Measurements from ENCODE around the gene DTYMK.
A peak's percentile ranks its signal among the peaks of the same experiment; 100 is the strongest.

Gene DTYMK

DNA sequence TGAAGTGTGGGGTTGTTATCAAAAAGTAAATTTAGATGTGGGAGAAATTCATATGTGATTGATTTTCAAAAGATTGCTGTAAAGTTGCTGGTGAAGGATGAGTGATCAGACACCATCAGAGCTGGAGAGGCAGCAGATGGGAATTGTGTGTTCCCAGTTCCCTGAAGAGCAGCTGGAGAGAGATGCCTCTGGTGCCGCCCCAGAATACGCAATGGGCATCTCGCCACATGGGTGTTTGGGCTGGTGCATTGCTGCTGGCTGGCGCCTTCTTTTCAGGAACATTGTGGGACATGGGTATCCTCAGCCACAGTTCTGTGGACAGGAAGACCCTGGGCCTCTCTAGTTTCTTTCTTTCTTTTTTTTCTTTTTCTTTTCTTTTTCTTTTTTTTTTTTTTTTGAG lies 37.2 kb downstream of the DTYMK start:
- DNase-seq (ENCODE audit: low read depth, low spot score) = no peak

DNA sequence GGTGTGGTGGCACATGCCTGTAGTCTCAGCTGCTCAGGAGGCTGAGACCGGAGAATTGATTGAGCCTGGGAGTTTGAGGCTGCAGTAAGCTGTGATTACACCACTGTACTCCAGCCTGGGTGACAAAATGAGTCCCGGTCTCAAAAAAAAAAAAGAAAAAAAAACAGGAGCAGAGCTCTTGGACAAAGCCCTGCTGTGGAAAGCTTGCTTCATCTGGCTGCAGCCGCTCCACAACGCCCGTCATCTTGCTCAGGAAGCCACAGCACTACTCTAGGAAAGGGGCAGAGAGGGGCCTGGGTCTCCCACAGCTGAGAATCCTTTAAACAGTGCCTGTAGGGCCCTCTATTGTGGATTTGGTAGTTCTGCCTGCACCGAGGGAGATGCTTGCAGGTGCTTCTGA lies 38.2 kb downstream of the DTYMK start:
- DNase-seq (ENCODE audit: low read depth, low spot score) = no peak

DNA sequence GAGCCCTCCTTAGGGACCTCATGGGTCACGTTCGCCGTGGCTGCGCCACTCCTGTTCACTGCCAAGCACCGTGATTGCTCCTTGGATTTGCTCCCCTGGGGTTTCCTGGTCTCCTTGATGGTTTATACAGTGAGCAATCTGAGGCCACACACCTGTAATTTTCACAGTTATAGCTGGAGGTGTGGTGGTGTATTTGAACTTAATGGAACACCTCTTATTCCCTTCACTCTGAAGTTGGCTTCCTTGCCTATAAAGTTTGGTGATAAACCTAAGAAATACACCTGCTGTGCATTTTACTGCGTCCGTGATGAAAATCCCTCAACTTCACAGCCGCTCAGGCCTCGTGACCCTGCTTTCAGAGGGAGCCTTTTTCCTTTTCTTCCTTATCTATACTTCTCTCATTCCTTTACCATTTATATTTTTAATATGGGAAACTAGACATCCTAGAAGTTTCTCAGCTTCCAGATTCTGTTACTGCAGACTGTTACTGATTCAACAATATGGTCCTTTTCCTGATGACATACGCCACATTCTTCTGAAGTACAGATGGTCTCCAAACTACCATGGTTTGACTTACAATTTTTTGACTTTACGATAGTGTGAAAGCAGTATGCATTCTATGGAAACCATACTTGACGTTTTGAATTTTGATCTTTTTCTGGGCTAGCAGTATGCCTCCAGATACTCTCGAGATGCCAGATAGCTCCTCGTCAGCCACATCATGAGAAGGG lies 40.5 kb downstream of the DTYMK start:
- no peak for DNase-seq (ENCODE audit: low read depth, low spot score)

DNA sequence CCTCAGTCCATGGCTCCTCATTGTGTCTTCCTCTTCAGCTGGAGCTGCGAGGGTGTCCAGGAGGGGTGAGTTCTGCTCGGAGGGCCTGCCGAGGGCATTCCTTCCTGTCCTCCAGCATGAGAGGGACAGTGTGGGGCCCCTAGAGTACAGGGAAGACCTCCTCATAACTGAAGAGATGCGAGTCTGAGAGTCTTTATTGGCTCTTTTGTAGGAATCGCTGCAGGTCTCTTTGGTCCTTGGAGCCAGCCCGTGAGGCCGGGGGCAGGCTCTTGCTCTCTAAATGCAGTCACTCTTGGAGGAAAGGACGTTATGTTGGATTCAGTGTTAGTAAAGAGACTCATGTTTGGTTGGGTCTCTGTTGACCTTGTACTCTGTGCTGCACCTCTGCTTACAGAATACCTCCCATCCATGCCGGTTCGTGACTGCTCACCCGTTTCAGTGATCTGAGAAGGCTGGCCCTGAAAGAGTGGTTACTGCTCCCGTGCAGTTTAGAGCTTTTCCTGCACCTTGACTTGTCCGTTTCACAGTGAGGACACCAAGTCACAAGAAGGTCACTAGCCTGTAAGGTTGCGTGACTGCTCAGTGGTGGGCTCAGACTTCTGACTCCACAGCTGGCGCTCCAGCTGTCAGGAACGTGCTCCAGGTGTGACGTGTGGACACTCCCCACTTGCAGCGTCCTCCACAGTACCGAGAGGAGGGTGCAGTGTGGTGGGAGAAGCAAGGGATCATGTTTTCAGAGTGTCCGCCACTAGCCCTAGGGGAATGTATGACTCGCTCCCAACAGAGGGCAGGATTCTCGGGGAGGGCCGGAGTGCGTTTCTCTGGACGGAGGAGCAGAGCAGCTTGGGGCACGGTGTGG lies 41.3 kb downstream of the DTYMK start:
- peak; percentile 32 for DNase-seq (ENCODE audit: low read depth, low spot score)

GRCh38 chr2:241641631-241642030 lies 45.0 kb downstream of the DTYMK start:
- DNase-seq (ENCODE audit: low read depth, low spot score) = no peak

DNA sequence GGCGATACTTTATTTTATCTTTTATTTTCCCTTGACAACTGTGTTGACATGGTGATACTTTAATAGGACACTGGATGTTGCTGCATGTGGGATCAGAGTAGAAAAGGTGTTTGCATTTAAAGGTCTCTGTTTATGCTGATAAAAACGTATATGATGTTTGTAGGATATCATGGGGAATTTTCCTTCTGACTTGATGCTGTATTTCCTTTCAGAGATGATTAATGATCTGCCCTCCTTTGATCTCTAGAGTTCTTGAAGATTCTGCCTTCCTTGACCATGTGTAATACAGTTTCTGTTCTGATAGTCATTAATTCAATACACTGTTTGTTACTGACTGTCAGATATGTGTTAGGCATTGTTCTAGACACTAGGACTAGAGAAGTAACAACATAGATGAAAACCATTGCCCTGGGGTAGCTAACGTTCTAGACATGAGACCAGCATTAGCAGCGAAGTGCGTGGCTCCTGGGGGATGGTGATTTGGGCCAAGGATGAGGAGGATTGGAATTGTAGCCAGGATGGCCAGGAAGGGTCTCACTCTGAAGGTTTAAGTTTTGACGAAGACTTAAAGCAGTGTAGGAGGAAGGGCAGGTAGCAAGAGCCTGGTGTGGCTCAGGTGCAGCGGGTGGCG lies 46.3 kb downstream of the DTYMK start:
- DNase-seq (ENCODE audit: low read depth, low spot score) = no peak

DNA sequence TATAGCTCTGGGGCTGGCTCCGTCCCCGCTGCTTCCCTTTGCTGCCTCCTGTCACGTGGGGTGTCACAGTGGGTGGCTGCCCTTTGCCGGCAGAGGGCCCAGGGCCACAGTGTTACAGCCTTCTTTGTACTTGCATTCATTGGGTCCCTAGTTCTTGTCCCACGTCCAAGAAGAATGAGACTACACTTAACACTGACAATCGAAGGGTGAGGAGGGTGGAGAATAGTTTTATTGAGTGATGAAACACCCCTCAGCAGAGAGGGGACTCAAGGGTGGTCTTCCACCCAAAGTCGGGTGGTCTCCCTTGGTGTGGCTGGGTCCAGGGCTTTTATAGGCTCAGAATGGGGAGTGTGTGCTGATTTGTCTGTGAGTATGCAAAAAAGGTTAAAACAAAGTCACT lies 47.2 kb downstream of the DTYMK start:
- DNase-seq (ENCODE audit: low read depth, low spot score) = no peak

DNA sequence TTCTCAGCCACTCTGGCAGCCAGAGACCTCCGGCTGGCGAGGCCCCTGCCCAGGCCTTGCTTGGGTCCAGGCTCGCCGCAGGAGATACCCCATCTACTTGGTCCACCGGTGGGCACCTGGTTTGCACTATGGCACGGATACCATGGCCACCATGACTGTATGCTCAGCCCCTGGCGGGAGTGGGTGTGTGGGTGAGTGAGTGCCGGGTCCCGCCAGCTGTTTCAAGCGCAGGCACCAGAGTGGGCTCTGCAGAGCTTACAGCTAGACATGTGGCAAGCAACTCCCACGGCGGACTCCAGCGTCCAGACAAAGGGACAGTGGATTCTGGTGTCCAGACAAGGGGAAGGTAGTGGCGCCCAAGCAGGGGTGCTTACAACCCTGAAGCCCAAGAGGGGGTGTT lies 47.7 kb downstream of the DTYMK start:
- no peak for DNase-seq (ENCODE audit: low read depth, low spot score)

DNA sequence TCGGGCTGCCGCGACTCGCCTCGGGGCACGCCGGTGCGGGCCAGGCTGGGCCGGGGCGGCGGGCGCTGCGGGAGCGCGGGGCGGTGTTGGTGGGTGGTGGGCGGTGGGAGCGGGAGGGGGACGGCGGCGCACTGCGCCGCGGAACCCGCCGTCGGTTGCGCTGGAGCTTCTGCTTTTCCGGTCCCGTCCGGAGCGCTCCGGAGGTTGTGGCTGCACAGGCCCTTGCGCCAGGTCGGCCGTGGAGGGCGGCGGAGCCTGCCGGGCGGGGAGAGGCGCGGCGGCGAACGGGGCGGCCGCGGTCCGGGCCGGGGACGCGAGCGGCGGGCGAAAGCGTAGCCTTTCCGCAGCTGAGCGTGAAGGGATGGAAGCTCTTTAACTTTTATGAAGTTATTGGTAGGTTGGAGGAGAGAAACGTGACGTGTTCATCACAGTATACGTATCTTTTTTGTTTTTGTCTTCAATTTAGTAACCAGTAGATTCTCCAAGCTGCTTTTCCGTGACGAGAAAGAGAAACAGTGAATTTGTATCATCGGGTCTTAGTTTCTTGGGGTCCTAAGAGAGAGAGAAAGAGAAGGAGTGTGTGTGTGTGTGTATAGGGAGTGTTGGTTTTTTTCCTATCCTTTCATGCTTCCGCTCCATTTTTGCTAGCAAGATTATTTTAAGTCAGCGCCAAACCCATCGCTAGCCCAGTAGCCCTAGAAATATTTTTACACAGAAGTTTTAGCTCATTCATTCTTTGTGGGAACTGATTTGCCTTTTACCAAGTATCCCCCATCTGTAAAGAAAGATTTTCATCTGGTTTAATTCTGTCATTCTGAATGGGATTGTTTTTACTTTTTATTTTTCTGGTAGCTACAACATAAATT lies 48.6 kb downstream of the DTYMK start:
- DNase-seq (ENCODE audit: low read depth, low spot score) = no peak

- DNase-seq (ENCODE audit: low read depth, low spot score) = peak; percentile 93
Measured at GRCh38 chr2:241637018-241637794, 49.4 kb downstream of the DTYMK start, which contains the start of the genes ATG4B and THAP4. ATG4B (plus strand) TSS chr2:241637693; CDS start chr2:241637715, 22 bp downstream. THAP4 (minus strand) TSS chr2:241637158; CDS start chr2:241637017, 141 bp downstream.

GRCh38 chr2:241636182-241637017 lies 50.2 kb downstream of the DTYMK start:
- peak; percentile 69 for DNase-seq (ENCODE audit: low read depth, low spot score)

- no peak for DNase-seq (ENCODE audit: low read depth, low spot score)
Measured at GRCh38 chr2:241635756-241636155, 50.9 kb downstream of the DTYMK start.

DNA sequence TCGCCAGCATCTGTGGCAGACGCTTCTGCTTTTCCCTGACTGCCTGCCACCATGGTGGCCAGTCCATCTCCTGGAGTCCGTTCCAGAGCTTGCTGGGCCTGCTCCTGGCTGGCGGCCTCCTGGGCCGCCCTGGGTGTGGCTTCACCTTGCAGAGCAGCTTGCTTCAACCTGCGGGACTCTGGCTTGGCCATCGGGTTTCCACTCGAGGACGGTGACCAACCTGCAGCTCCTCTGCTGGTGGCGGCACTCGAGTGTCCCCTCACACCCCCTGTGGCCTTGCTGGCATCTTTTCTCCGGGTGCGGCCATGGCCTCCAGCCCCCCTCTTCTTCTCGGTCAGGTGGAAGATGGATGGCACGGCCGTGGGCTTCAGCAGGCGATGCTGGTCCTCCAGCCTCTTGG lies 53.1 kb downstream of the DTYMK start:
- no peak for DNase-seq (ENCODE audit: low read depth, low spot score)

- no peak for DNase-seq (ENCODE audit: low read depth, low spot score)
Measured at GRCh38 chr2:241632478-241633325, 53.9 kb downstream of the DTYMK start.

DNA sequence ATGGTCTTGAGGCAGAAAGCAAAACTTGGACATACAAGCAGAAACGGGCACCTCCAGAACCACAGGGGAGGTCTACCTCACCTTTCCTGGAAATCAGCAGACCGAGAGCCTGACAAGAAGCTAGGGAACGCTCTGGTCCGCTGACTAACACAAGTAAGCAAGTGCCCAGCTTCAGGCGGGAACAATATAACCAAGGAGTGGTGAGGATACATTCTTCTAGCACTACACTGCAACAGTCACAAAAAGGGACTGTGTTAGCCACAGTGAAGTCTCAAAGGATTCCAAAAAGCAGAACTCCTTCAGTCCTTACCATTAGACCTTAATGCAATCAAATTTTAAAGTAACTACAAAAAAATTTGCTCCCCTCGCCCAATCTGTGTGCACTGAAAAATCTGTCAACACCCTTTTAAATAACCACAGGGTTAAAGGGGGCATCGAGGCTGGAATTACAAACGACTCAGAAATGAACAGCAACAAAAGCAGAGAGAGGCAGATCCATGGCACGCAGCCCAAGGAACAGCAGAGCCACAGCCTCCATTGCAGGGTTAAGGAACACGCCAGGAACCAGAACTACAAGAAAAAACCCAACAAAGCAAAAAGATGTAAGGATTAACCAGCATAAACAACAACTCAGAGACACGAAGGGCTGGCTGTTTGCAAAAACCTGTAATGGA lies 56.7 kb downstream of the DTYMK start:
- DNase-seq (ENCODE audit: low read depth, low spot score) = no peak

- DNase-seq (ENCODE audit: low read depth, low spot score) = no peak
Measured at GRCh38 chr2:241627675-241628074, 58.9 kb downstream of the DTYMK start.

Data from ELF-1 (cell line).